Activated naive CD4-positive, alpha-beta T cell treated with anti-CD3 and anti-CD28 coated beads for 36 hours (primary cell): Measurements from ENCODE around the gene ALX4. TPM values are rescaled to one million over a fixed set of nuclear protein-coding genes. Genes with fewer than 3 reads are reported as not detected.

Experiments
- CTCF ChIA-PET: fragments of 350-600 bp; sonication (Branson Sonifier 250); formaldehyde crosslinking; loops from one replicate; lab custom pipeline; 2021; ENCODE audit warnings: antibody characterized with exemption; lab: Charles Lee
- DNase-seq: peaks from one replicate; pipeline ENCODE4 v3.0.0-alpha.2; 2020
- H3K27ac Mint-ChIP-seq: one replicate; pipeline ENCODE4 v1.8.0; 2021; ENCODE audit warnings: mild to moderate bottlenecking, mixed read lengths
- H3K27me3 Mint-ChIP-seq: one replicate; pipeline ENCODE4 v1.8.0; 2021; ENCODE audit warnings: low read depth, mixed read lengths
- H3K36me3 Mint-ChIP-seq: one replicate; pipeline ENCODE4 v1.8.0; 2021; ENCODE audit warnings: low read depth, mixed read lengths
- H3K4me1 Mint-ChIP-seq: one replicate; pipeline ENCODE4 v1.8.0; 2021; ENCODE audit warnings: low read depth, mixed read lengths
- H3K4me3 Mint-ChIP-seq: one replicate; pipeline ENCODE4 v1.8.0; 2021; ENCODE audit warnings: mild to moderate bottlenecking, moderate library complexity, mixed read lengths
- H3K9me3 Mint-ChIP-seq: one replicate; pipeline ENCODE4 v1.8.0; 2021; ENCODE audit warnings: mixed read lengths
- intact Hi-C: fragments of 100-400 bp; cut with micrococcal nuclease; formaldehyde crosslinking; loops from one replicate; pipeline ENCODE4 v1.15.1; 2023
- total RNA-seq, 2 experiments: library from RNA; stranded (reverse); gene quantifications; one replicate each; pipeline ENCODE4 v1.2.3, GENCODE V29; 2021

The ALX4 gene
- not detected for total RNA-seq

- intact Hi-C loops: loop anchor here (5.0 to 10.0 kb wide), 2 partner anchors 117 to 735 kb away; no protein-coding TSS in a partner anchor
- H3K27me3 Mint-ChIP-seq: peaks cover 89% of the 10 kb centered on the region
- peak; percentile 77 for DNase-seq
Observed at GRCh38 chr11:44309478-44310205, at the start of gene ALX4. ALX4 (minus strand) TSS chr11:44310139; CDS start chr11:44310062, 77 bp downstream.

GRCh38 chr11:44359162-44359561, 49.2 kb upstream of the ALX4 start:
- Mint-ChIP-seq H3K27me3 (peaks cover 6% of the 10 kb centered on the region), H3K27ac (no peak overlapping the region), H3K36me3 (no peaks in the 10 kb centered on the region), H3K4me3 (no peak overlapping the region), H3K9me3 (peaks cover 3% of the 10 kb centered on the region), H3K4me1 (no peaks in the 10 kb centered on the region)
- intact Hi-C loops: no loop called here
- CTCF ChIA-PET: no interaction called here
- no peak for DNase-seq

More at GRCh38 chr11:44309478-44310205, at the start of gene ALX4:
- CTCF ChIA-PET: no interaction called here
- no peaks in the 10 kb centered on the region for H3K36me3 Mint-ChIP-seq
- peak within 1 kb of the TSS; percentile 49 for H3K4me3 Mint-ChIP-seq
- no peaks in the 10 kb centered on the region for H3K9me3 Mint-ChIP-seq
- no peak within 1 kb of the TSS for H3K27ac Mint-ChIP-seq
- peaks cover 19% of the 10 kb centered on the region for H3K4me1 Mint-ChIP-seq

GRCh38 chr11:44358713-44359112, 48.8 kb upstream of the ALX4 start:
- Mint-ChIP-seq H3K27ac (no peak overlapping the region), H3K36me3 (no peaks in the 10 kb centered on the region), H3K27me3 (peaks cover 6% of the 10 kb centered on the region)

DNA sequence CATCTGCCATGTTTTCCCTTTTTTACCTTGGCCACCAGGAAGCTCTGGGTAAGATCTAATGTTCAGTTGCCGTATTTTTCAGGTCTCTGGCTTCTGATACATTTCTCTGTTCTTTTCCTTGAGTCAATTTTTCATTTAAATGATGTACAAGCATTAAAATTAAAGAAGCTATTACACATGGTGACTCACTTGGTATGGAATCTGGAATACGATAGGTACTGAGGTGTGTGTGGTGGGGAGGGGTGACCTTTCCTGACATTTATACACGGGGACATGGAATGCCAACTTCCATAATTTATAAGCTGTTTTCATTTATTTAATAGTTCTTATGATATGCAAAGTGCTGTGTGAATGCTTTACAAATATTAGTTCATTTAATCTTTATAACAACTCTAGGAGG, 47.8 kb upstream of the ALX4 start:
- CTCF ChIA-PET: no interaction called here
- Mint-ChIP-seq H3K9me3 (no peaks in the 10 kb centered on the region), H3K36me3 (no peaks in the 10 kb centered on the region), H3K27ac (no peak overlapping the region), H3K27me3 (peaks cover 10% of the 10 kb centered on the region), H3K4me1 (no peaks in the 10 kb centered on the region), H3K4me3 (no peak overlapping the region)
- DNase-seq: no peak
- intact Hi-C loops: no loop called here

More at GRCh38 chr11:44358713-44359112, 48.8 kb upstream of the ALX4 start:
- CTCF ChIA-PET: no interaction called here
- DNase-seq: no peak
- Mint-ChIP-seq H3K4me1 (no peaks in the 10 kb centered on the region), H3K4me3 (no peak overlapping the region), H3K9me3 (peaks cover 1% of the 10 kb centered on the region)
- intact Hi-C loops: no loop called here

DNA sequence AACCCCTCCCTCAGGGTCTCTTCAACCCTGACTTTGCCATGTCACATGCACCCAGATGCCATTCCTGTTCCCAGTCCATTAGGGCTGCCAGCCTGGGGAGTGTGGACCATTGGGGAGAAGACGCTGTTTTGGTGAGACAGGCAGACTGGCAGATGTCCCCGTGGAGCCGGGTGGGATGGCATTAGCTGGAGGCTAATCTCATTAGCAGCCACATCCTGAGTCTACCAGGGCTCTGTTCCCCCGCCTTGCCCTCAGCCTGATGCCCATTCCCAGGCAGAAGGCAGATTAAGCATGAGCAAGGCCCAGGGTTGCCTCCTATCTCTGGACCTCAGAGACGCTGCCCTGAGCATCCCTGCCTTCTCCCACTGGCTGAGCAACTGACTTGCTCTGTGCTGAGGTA, 46.4 kb upstream of the ALX4 start:
- CTCF ChIA-PET: no interaction called here
- Mint-ChIP-seq H3K27me3 (peaks cover 15% of the 10 kb centered on the region), H3K4me3 (no peak overlapping the region), H3K36me3 (no peaks in the 10 kb centered on the region), H3K9me3 (no peaks in the 10 kb centered on the region), H3K4me1 (no peaks in the 10 kb centered on the region), H3K27ac (no peak overlapping the region)
- no peak for DNase-seq
- intact Hi-C loops: no loop called here

DNA sequence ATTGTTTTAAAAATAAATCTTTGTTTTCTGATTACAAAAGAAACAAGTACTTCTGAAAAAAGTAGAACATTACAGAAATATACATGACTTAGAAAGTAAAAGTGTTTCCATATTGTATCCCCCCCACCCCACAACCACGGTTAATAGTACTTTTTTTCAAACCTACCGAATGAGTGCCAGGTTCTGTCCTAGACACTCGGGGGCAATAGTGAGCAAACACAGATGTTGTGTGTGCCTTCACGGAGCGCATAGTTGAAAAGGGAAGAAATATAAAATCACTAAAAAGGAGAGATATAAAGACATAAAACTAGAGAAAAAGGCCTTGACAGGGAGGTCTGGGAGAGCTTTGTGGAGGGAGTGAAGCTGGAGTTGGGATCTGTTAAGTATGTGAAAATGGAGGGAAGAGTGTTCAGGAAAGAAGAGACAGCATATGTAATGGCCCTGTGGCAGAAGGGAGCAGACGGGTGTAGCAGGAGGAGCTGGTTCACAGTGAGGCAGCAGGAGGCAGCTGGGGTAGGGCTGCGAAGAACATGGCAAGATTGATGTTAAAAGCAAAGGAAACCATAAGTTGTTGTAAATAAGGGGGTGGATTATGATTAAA, 42.1 kb upstream of the ALX4 start:
- H3K9me3 Mint-ChIP-seq: no peaks in the 10 kb centered on the region
- no peaks in the 10 kb centered on the region for H3K36me3 Mint-ChIP-seq
- peaks cover 31% of the 10 kb centered on the region for H3K27me3 Mint-ChIP-seq
- CTCF ChIA-PET: no interaction called here
- intact Hi-C loops: no loop called here
- no peak overlapping the region for H3K27ac Mint-ChIP-seq
- no peak for DNase-seq
- H3K4me1 Mint-ChIP-seq: no peaks in the 10 kb centered on the region
- no peak overlapping the region for H3K4me3 Mint-ChIP-seq

- no peak overlapping the region for H3K27ac Mint-ChIP-seq
- H3K27me3 Mint-ChIP-seq: peaks cover 31% of the 10 kb centered on the region
- CTCF ChIA-PET: no interaction called here
- DNase-seq: no peak
- no peaks in the 10 kb centered on the region for H3K36me3 Mint-ChIP-seq
- H3K4me1 Mint-ChIP-seq: no peaks in the 10 kb centered on the region
- intact Hi-C loops: no loop called here
- no peak overlapping the region for H3K4me3 Mint-ChIP-seq
- H3K9me3 Mint-ChIP-seq: no peaks in the 10 kb centered on the region
Observed at GRCh38 chr11:44351006-44351660, 41.2 kb upstream of the ALX4 start.

- H3K27ac Mint-ChIP-seq: no peak overlapping the region
- no peak for DNase-seq
- H3K4me1 Mint-ChIP-seq: no peaks in the 10 kb centered on the region
- intact Hi-C loops: no loop called here
- no peaks in the 10 kb centered on the region for H3K9me3 Mint-ChIP-seq
- H3K4me3 Mint-ChIP-seq: no peak overlapping the region
- H3K27me3 Mint-ChIP-seq: peaks cover 31% of the 10 kb centered on the region
- H3K36me3 Mint-ChIP-seq: no peaks in the 10 kb centered on the region
- CTCF ChIA-PET: no interaction called here
Observed at GRCh38 chr11:44349328-44349727, 39.4 kb upstream of the ALX4 start.

- Mint-ChIP-seq H3K9me3 (no peaks in the 10 kb centered on the region), H3K27me3 (peaks cover 31% of the 10 kb centered on the region), H3K4me1 (no peaks in the 10 kb centered on the region)
Observed at GRCh38 chr11:44348721-44349120, 38.8 kb upstream of the ALX4 start.

DNA sequence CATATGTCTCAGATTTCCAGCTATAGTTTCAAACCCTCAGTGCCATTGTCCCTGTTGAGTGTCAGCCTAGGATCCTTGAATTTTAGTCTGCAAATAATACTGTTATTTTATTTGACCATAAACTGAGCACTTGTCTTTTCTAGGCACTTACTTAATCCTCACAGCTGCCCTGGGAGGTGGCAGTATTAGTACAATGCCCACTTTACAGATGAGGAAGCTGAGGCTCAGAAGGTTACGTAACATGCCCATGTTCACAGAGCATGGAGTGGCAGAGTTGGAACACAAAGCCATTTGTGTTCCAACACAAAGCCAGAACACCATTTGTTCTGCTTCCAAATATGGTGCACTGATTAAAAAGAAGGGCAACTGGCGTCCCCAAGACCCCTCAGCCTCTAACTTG, 38.2 kb upstream of the ALX4 start:
- Mint-ChIP-seq H3K9me3 (no peaks in the 10 kb centered on the region), H3K4me1 (no peaks in the 10 kb centered on the region), H3K27ac (no peak overlapping the region), H3K36me3 (no peaks in the 10 kb centered on the region), H3K27me3 (peaks cover 31% of the 10 kb centered on the region), H3K4me3 (no peak overlapping the region)
- intact Hi-C loops: no loop called here
- no peak for DNase-seq
- CTCF ChIA-PET: no interaction called here

More at GRCh38 chr11:44348721-44349120, 38.8 kb upstream of the ALX4 start:
- DNase-seq: no peak
- CTCF ChIA-PET: no interaction called here
- intact Hi-C loops: no loop called here
- Mint-ChIP-seq H3K36me3 (no peaks in the 10 kb centered on the region), H3K27ac (no peak overlapping the region), H3K4me3 (no peak overlapping the region)

DNA sequence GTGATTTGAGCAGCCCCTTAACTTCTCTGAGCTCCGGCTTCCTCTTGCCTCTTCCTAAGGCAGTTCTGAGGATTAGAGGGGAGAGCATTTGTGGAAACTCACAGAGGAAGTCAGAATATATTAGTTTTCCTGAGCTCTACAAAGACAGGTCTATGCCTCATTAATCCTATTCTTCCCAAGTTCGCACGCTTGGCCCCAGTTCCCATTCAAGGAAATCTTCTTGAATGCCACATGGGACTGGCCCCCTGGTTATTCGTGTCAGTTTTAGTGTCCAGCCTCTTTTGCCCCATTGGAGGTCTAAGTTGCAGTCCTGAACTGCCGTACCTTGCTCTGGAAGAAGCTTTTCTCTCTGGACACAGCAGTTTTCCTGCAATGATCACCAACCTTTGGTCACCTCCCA, 37.6 kb upstream of the ALX4 start:
- no peaks in the 10 kb centered on the region for H3K9me3 Mint-ChIP-seq
- H3K27me3 Mint-ChIP-seq: peaks cover 27% of the 10 kb centered on the region
- no peaks in the 10 kb centered on the region for H3K4me1 Mint-ChIP-seq
- no peak overlapping the region for H3K4me3 Mint-ChIP-seq
- no peak for DNase-seq
- intact Hi-C loops: no loop called here
- no peaks in the 10 kb centered on the region for H3K36me3 Mint-ChIP-seq
- H3K27ac Mint-ChIP-seq: no peak overlapping the region
- CTCF ChIA-PET: interaction anchor here (1.0 kb wide), 1 partner anchor 190 kb away, joined by 3 read pairs; no protein-coding TSS in a partner anchor

DNA sequence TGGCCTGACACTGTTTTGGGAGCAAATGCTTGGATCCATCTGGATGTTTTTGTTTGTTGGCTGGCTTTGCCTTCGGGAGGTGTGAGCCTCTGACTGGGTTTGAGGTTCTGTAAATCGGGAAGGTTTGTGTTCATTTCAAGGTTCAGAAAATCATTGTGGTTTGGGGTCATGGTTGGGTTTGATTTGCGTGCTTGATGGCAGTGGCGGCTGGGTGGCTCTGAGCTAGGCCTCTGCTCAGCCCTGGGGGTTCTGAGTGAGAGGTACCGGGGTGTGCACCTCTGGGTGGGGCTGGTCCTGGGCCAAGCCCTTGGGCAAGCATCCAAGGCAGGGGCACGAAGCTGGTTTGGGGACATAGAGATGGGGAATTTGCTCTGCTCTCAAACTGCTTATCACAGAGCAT, 37.0 kb upstream of the ALX4 start:
- Mint-ChIP-seq H3K4me3 (no peak overlapping the region), H3K9me3 (no peaks in the 10 kb centered on the region), H3K4me1 (no peaks in the 10 kb centered on the region), H3K27me3 (peaks cover 24% of the 10 kb centered on the region), H3K27ac (no peak overlapping the region), H3K36me3 (no peaks in the 10 kb centered on the region)
- CTCF ChIA-PET: interaction anchor here (1.0 kb wide), 1 partner anchor 191 kb away, joined by 3 read pairs; no protein-coding TSS in a partner anchor
- intact Hi-C loops: no loop called here
- no peak for DNase-seq
